ACC112 (cell line): ENCODE results near the gene DPYSL5.
A peak's percentile ranks its signal among the peaks of the same experiment; 100 is the strongest.

Experiments used
- H2AFZ ChIP-seq: fragments of 200-600 bp; sonication (generic); one replicate; pipeline ENCODE4 v1.6.0; 2017; ENCODE audit warnings: antibody characterized with exemption, low read length; ENCODE audit not compliant: unreplicated experiment
- H3K27ac ChIP-seq: fragments of 200-600 bp; sonication (generic); 2 replicates; pipeline ENCODE4 v1.5.1; 2014; ENCODE audit warnings: low read depth, mild to moderate bottlenecking, antibody characterized with exemption, low read length, moderate library complexity
- H3K27me3 ChIP-seq: fragments of 200-600 bp; sonication (generic); 2 replicates; pipeline ENCODE4 v1.6.1; 2014; ENCODE audit warnings: mild to moderate bottlenecking, antibody characterized with exemption, low read length, moderate library complexity, mixed read lengths; ENCODE audit not compliant: insufficient read depth
- H3K36me3 ChIP-seq: fragments of 200-600 bp; sonication (generic); 2 replicates; pipeline ENCODE4 v1.6.1; 2016; ENCODE audit warnings: mild to moderate bottlenecking, antibody characterized with exemption, low read length, moderate library complexity, mixed read lengths; ENCODE audit not compliant: insufficient read depth
- H3K4me1 ChIP-seq: fragments of 200-600 bp; sonication (generic); one replicate; pipeline ENCODE4 v1.6.1; 2016; ENCODE audit warnings: low read length, mixed read lengths; ENCODE audit not compliant: insufficient read depth, unreplicated experiment, control insufficient read depth
- H3K4me3 ChIP-seq: fragments of 200-600 bp; sonication (generic); 2 replicates; pipeline ENCODE4 v1.5.1; 2014; ENCODE audit warnings: mild to moderate bottlenecking, low read depth, low read length
- H3K79me2 ChIP-seq: fragments of 200-600 bp; sonication (generic); one replicate; pipeline ENCODE4 v1.6.0; 2016; ENCODE audit warnings: low read length; ENCODE audit not compliant: control insufficient read depth, unreplicated experiment, insufficient read depth

The DPYSL5 gene

GRCh38 chr2:26970244-26970927 is 122.5 kb downstream of the DPYSL5 start, which contains the start of gene MAPRE3:
MAPRE3 (plus strand) TSS chr2:26970637; CDS start chr2:27022219, 51,582 bp downstream.
- H3K27me3 ChIP-seq = peaks cover 18% of the 10 kb centered on the region
- H3K4me1 ChIP-seq = peaks cover 9% of the 10 kb centered on the region
- H3K36me3 ChIP-seq = no peaks in the 10 kb centered on the region
- peaks cover 6% of the 10 kb centered on the region for H3K79me2 ChIP-seq
- peak within 1 kb of the TSS; percentile 93 for H3K4me3 ChIP-seq
- no peak within 1 kb of the TSS; the same call in 1 of the 2 replicates for H3K27ac ChIP-seq
- H2AFZ ChIP-seq = peak within 1 kb of the TSS; percentile 85

DNA sequence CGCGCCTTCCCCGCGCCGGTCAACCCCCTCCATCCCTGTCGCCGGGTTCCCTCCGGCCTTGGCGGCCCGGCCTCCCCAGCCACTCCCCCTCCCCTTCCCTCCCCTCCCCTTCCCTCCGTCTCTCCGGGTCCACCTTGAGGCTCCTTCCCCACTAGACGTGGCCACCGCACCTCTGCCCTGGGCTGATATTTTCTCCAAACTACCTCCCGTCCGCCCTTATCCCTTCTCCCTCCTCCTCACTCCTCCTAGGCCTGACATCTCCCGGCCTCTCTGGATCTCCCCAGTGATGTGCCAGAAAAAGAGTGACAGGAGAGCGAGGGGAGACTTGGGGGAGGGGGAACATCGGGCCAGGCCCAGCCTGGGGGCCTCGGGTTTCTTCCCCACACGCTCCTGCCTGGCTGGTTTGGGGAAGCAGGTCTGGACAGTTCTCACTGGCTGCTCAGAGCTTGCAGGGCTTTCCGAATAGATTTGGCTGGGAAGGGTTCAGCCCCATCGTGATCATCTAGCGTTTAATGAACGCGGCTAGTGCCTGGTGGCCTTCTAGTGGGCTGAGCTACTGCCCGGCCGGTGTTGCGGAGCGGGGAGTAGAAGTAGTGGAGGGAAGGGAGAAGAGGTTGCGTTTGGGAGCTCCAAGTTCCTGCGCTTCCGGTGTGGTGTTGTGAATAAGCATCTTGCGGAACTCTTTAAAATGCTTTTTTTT is 123.1 kb downstream of the DPYSL5 start:
- Histone ChIP-seq H3K79me2 (peaks cover 6% of the 10 kb centered on the region), H2AFZ (peak overlapping the region; percentile 84), H3K27me3 (peaks cover 18% of the 10 kb centered on the region), H3K4me3 (peak overlapping the region; percentile 93), H3K36me3 (no peaks in the 10 kb centered on the region), H3K4me1 (peaks cover 11% of the 10 kb centered on the region), H3K27ac (no peak overlapping the region)

DNA sequence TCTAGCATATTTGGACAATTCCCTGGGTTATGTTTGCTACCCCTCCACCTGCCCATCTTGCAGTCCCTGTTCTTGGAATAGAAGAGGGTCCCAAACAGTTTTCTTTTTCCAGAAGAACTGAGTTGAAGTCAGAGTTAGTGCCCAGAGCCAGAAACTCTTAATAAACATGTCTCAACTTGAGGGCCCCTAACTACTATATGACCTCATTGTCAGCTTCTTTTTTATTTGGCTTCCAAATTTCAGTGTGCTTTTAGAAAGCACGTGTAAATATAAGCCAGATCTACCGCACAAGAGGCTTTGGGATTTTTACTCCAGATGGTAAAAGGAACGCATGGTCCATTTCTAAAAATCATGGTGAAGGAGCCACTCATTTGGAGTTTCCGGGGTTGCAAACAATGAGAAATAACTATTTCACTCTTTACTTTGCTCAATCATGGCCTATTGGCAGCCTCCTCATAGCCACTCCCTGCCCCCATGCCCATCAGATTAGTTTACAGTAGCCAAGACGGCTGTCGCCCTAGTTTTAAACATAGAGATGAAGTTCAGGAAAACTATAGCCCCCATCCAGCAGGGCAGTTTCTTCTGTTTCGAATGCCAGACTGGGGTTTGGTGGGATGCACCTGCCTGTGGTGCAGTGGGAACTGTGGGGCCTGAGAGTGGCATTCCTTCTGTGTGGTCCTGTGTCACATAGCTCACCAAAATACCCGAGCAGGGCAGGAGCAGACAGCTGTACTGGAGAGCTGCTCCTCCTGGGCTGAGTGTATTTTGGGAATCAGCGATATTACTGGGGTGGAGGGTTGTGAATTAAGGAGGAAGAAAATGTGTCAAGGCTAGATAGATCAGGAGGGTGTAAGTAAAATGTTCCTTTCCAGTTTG is 124.2 kb downstream of the DPYSL5 start:
- H2AFZ ChIP-seq = no peak overlapping the region
- H3K36me3 ChIP-seq = no peaks in the 10 kb centered on the region
- no peak overlapping the region for H3K27ac ChIP-seq
- peaks cover 16% of the 10 kb centered on the region for H3K4me1 ChIP-seq
- peak overlapping the region; percentile 93; the same call in 1 of the 2 replicates for H3K4me3 ChIP-seq
- peaks cover 18% of the 10 kb centered on the region for H3K27me3 ChIP-seq
- peaks cover 6% of the 10 kb centered on the region for H3K79me2 ChIP-seq

GRCh38 chr2:26974352-26974751 is 126.4 kb downstream of the DPYSL5 start:
- peaks cover 6% of the 10 kb centered on the region for H3K79me2 ChIP-seq

DNA sequence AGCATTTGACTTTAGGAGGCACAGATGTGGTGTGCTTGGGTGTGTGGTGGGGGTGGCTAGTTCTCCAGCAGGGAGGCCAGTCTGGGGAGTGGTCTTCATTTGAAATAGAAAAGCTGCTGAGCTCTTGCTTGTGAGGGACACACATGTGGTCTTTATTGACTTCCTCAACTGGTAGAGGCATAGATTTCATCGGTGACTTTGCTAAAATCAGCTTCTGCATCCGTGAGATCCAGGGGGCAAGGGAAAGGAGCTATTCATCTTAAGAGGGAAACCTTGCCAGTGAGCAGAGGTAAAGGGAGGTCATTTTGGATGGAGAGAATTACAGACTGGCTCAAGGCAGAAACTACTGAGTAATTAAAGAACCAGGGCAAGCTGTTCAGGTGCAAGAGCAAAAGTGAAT is 127.2 kb downstream of the DPYSL5 start:
- H3K4me3 ChIP-seq = no peak overlapping the region
- H3K79me2 ChIP-seq = peaks cover 6% of the 10 kb centered on the region

More at GRCh38 chr2:26974352-26974751, 126.4 kb downstream of the DPYSL5 start:
- peaks cover 3% of the 10 kb centered on the region; the same call in 1 of the 2 replicates for H3K27me3 ChIP-seq
- H3K36me3 ChIP-seq = no peaks in the 10 kb centered on the region
- peaks cover 16% of the 10 kb centered on the region for H3K4me1 ChIP-seq
- H2AFZ ChIP-seq = no peak overlapping the region
- H3K4me3 ChIP-seq = no peak overlapping the region
- H3K27ac ChIP-seq = no peak overlapping the region

DNA sequence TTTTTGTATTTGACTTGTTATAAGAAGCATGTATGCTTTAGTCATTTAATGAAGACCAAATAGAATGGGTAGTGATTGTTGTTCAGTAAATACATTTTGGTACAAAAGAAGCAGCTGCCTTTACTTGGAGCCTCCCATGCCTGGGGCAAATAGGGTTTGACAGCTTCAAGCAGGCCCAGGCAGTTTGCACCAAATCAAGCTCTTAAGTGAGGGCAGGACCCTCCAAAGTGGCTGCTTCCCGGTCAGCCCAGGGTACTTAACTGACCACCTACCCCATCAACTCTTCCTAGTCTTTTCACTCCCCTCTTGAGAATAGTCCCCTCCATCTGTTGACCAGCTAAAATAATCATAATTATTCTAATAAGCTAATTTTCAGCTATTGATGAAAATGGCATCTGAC is 127.7 kb downstream of the DPYSL5 start:
- H3K4me1 ChIP-seq = peaks cover 22% of the 10 kb centered on the region
- H3K27me3 ChIP-seq = no peaks in the 10 kb centered on the region

More for the DNA sequence above, 127.2 kb downstream of the DPYSL5 start:
- H3K27ac ChIP-seq = no peak overlapping the region
- H2AFZ ChIP-seq = no peak overlapping the region
- no peaks in the 10 kb centered on the region for H3K36me3 ChIP-seq
- H3K4me1 ChIP-seq = peaks cover 22% of the 10 kb centered on the region
- H3K27me3 ChIP-seq = no peaks in the 10 kb centered on the region

GRCh38 chr2:26976237-26976636 is 128.3 kb downstream of the DPYSL5 start:
- no peaks in the 10 kb centered on the region for H3K27me3 ChIP-seq
- H3K4me3 ChIP-seq = no peak overlapping the region
- H3K36me3 ChIP-seq = no peaks in the 10 kb centered on the region
- no peak overlapping the region for H3K27ac ChIP-seq
- no peak overlapping the region for H2AFZ ChIP-seq
- H3K79me2 ChIP-seq = peaks cover 3% of the 10 kb centered on the region
- peaks cover 22% of the 10 kb centered on the region for H3K4me1 ChIP-seq

More for the DNA sequence above, 127.7 kb downstream of the DPYSL5 start:
- no peak overlapping the region for H3K27ac ChIP-seq
- H3K79me2 ChIP-seq = peaks cover 6% of the 10 kb centered on the region
- no peak overlapping the region for H2AFZ ChIP-seq
- no peak overlapping the region for H3K4me3 ChIP-seq
- H3K36me3 ChIP-seq = no peaks in the 10 kb centered on the region

- H3K79me2 ChIP-seq = no peaks in the 10 kb centered on the region
- H3K4me3 ChIP-seq = no peak overlapping the region
- peaks cover 14% of the 10 kb centered on the region for H3K4me1 ChIP-seq
- no peak overlapping the region for H2AFZ ChIP-seq
- H3K27ac ChIP-seq = no peak overlapping the region
- H3K36me3 ChIP-seq = no peaks in the 10 kb centered on the region
- H3K27me3 ChIP-seq = no peaks in the 10 kb centered on the region
These were observed 129.1 kb downstream of the DPYSL5 start for GRCh38 chr2:26977012-26977411.

GRCh38 chr2:26978061-26978596 is 130.2 kb downstream of the DPYSL5 start:
- Histone ChIP-seq H3K4me3 (no peak overlapping the region), H3K4me1 (peaks cover 14% of the 10 kb centered on the region), H3K36me3 (no peaks in the 10 kb centered on the region), H3K27ac (no peak overlapping the region), H3K27me3 (no peaks in the 10 kb centered on the region), H3K79me2 (no peaks in the 10 kb centered on the region), H2AFZ (no peak overlapping the region)

GRCh38 chr2:26979741-26980140 is 131.8 kb downstream of the DPYSL5 start:
- H3K36me3 ChIP-seq = no peaks in the 10 kb centered on the region
- no peaks in the 10 kb centered on the region for H3K79me2 ChIP-seq
- H3K4me1 ChIP-seq = peaks cover 14% of the 10 kb centered on the region
- no peak overlapping the region for H3K4me3 ChIP-seq
- no peak overlapping the region for H2AFZ ChIP-seq
- H3K27me3 ChIP-seq = no peaks in the 10 kb centered on the region
- H3K27ac ChIP-seq = no peak overlapping the region
